ENCODE data around the gene UAP1L1.

DNA sequence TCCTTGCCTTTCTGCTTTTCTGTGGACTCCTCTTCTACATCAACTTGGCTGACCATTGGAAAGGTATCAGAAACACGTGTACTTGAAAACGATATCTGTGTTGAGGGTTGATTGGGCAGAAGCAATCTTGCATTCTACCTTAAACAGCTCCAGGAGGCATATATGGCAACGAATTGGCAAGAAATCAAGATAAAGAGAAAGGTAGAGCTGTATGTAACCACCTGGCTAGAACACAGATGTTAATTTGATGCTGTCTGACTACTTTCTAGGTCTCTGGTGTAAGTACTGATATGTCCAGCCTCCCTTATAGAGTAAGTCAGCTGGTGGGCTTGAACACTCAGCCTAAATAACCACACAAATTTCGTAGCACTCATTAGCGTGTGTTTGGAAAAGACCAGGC lies 10.8 kb downstream of the UAP1L1 start:
- TF ChIP-seq CTCF (IDR thresholded peaks at IDR 0.05; ENCODE audit: low read length) (no peak), EZH2 (optimal IDR thresholded peaks at IDR 0.05; ENCODE audit: low read depth, low read length) (no peak), EZH2phosphoT487 (IDR thresholded peaks at IDR 0.05; ENCODE audit: low read length) (no peak)
